WI38 (cell line): ENCODE measurements around the gene HNRNPC.

Source experiments
- H3K4me3 ChIP-seq: 2 replicates; pipeline ENCODE4 v1.5.1; 2011; ENCODE audit warnings: low read depth, mild to moderate bottlenecking, control low read depth, low read length
- CTCF ChIP-seq: IDR thresholded peaks from 2 replicates; pipeline ENCODE4 v1.5.1; 2012; ENCODE audit warnings: low read depth, mild to moderate bottlenecking, control low read depth, low read length

HNRNPC gene

GRCh38 chr14:21267886-21268616 lies 1.2 kb downstream of the HNRNPC start:
- H3K4me3 ChIP-seq, result peak overlapping the region; percentile 88

GRCh38 chr14:21267431-21267845 lies 1.8 kb downstream of the HNRNPC start:
- TF ChIP-seq CTCF, result no peak
- peak overlapping the region; percentile 88 for H3K4me3 ChIP-seq

More at GRCh38 chr14:21267886-21268616, 1.2 kb downstream of the HNRNPC start:
- TF ChIP-seq CTCF, result no peak

DNA sequence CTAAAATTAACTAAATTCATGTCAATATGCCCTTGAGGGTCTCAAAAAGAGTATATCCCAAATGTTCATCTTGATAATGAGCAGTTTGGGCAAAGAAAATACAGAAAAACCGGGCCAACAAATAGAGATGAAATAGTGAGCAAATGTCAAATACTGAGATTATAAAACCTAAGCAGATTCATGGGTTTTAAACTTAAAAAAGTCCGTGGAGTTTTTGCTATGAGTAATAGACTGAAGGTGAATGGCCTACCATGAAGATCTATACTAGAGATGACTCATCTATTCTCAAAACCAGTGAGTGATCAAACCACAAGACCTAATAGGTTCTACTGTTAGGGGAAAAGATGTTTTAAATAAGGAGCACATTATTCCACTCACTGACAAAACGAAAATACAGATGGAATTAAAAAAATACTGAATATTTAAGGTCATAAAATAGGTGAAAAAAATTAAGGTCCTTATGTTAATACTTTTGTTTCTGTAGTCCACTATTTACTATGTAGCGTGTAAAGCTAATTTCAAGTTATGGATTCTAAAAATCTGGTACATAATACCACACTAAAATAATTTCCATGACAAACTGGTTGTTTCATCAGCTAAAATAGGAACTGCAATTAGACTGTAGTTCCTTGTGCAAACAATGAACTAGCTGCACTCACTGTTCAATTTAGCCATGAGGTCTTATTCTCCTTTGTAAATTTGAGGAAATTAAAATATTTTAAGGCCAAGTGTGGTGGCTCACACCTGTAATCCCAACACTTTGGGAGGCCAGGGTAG lies 5.0 kb downstream of the HNRNPC start:
- no peak overlapping the region for H3K4me3 ChIP-seq
- no peak for TF ChIP-seq CTCF

GRCh38 chr14:21263284-21264024 lies 5.8 kb downstream of the HNRNPC start:
- TF ChIP-seq CTCF, result no peak

GRCh38 chr14:21262410-21262809 lies 6.8 kb downstream of the HNRNPC start:
- no peak for TF ChIP-seq CTCF
- H3K4me3 ChIP-seq, result no peak overlapping the region

More at GRCh38 chr14:21263284-21264024, 5.8 kb downstream of the HNRNPC start:
- 0 out of 2 replicates have a peak overlapping the region, but pooled peaks have one; percentile 15 for H3K4me3 ChIP-seq

DNA sequence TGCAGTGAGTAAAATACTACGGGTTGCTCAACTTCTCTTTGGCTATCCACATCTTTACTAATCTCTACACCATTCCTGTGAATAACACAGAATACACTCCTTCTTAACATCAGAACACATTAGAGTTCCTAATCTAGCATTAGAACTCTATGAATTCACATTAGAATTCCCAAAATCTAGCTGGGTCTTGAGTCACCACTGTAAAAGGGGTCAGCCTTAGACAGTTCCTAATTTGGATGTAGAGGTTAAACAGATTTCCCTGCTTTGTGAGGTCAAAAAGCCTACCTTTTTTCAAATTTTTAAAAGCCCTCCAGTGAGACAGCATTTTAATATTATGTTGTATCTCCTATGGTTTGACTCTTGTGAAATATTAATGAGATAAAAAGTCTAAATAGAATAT lies 7.4 kb downstream of the HNRNPC start:
- H3K4me3 ChIP-seq, result no peak overlapping the region
- TF ChIP-seq CTCF, result no peak
